A549 treated with dexamethasone at 1 μM for 4 hours (cell line): ENCODE results near the gene PSMF1. TPM values are rescaled to one million over a fixed set of nuclear protein-coding genes. Genes with fewer than 3 reads are reported as not detected.

Experiments used
- total RNA-seq: library from RNA; stranded (reverse); fragments of 200-300 nt; extraction: Qiagen RNA extraction; gene quantifications from 5 replicates; pipeline ENCODE4 v1.2.3, GENCODE V29; 2022

Gene PSMF1
- total RNA-seq = 201 to 274 TPM (median 240 TPM) in 5 replicates

GRCh38 chr20:1118336-1119127 is at the start of gene PSMF1:
Gene PSMF1, plus strand, starts transcription at chr20:1118602. Its CDS starts 172 bp downstream, at chr20:1118774.

GRCh38 chr20:1184638-1185315 is 66.4 kb downstream of the PSMF1 start, which contains the start of gene TMEM74B:
Gene TMEM74B, minus strand, starts transcription at chr20:1184981. Its CDS starts 1,180 bp downstream, at chr20:1183801.

GRCh38 chr20:1202762-1203504 is 84.5 kb downstream of the PSMF1 start, which contains the start of gene C20orf202:
Gene C20orf202, plus strand, starts transcription at chr20:1203454. Its CDS starts 132 bp downstream, at chr20:1203586.

Other genes with a start within 250 kb of the PSMF1 start
- gene ANGPT4, start 202.3 kb upstream of the PSMF1 start, total RNA-seq = 0.02 to 0.04 TPM (median 0.03 TPM) in 4 of 5 replicates, not detected in the other
- not detected in 5 replicates for gene RSPO4, start 116.3 kb upstream of the PSMF1 start, total RNA-seq
- 2.4 to 3.5 TPM (median 3.1 TPM) in 5 replicates for gene TMEM74B, start 66.4 kb downstream of the PSMF1 start, total RNA-seq
- 0.05 to 0.08 TPM (median 0.07 TPM) in 3 of 5 replicates, not detected in the others for gene C20orf202, start 84.9 kb downstream of the PSMF1 start, total RNA-seq
- not detected in 5 replicates for gene RAD21L1, start 107.4 kb downstream of the PSMF1 start, total RNA-seq
- gene SNPH, start 147.7 kb downstream of the PSMF1 start, total RNA-seq = 3.1 to 4.5 TPM (median 4.2 TPM) in 5 replicates
- gene SDCBP2, start 210.5 kb downstream of the PSMF1 start, total RNA-seq = 1.4 to 2.2 TPM (median 1.6 TPM) in 5 replicates